HuH-7 (cell line): ENCODE data around the gene FAM149B1.
"Not testable (repeated sequence)": the region's sequence is repeated elsewhere in the genome, so short reads cannot be mapped to it uniquely, and the experiment has no call there.

Experiments
- DNase-seq: peaks from one replicate; pipeline ENCODE4 v3.0.0; 2011; ENCODE audit warnings: low spot score

Gene FAM149B1

DNA sequence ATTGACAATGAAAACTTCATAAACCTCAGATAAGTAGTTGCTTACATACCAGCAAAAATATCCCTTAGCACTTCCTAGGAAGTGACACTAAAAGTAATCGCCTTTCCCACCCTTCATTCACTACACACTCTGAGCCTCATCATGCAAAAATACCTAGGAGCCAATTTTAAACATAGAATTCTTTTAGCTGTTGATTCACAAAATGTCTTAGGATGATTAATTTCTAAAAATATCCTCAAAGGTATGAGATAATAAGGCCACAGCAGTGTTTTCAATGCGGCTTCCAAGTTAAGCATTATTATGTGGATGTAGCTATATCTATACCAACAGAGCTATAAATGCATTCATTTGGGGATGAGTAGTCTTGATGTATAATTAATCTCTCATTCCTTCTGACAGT is 66.0 kb downstream of the FAM149B1 start:
- DNase-seq = no peak

DNA sequence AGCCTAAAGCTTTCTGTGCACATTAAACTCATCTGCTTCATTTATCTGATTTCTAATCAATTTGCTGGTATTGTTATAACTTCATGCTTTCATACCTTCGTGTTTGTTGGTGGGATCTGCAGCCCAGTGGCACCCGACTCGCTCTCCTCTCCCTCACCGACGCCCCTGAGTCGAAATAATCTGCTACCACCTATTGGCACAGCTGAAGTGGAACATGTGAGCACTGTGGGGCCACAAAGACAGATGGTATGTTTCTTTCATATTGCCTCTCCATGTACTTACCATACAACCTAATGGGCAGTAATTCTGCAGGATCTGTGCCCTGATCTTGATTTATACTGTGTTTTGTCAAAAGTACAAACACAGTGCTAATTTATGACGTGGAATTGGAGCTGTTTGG is 66.8 kb downstream of the FAM149B1 start:
- DNase-seq = no peak

DNA sequence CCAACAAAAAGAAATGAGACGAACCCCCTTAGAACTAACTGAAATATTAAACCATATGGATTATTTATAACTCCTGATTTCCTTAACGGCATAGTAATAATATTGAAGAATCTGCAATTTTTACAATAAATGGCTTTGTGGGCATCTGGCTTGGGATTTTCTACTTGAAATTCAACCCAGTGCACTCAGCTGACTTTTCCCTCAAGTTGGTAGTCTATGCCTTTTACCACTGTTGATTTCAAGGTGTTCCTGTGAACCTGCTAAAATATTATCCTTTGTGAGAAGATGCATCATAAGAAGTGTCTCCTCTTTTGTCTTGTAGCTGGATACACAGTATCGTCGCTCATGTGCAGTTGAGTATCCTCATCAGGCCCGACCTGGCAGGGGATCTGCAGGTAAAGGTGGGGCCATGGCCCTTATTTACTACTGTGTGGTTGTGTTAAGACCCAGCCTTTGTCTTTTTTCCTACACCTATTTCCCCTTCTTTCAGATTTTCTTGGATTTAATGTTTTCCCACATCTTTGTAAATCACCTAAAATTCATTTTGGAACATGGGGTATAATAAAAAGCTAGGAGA is 71.2 kb downstream of the FAM149B1 start:
- DNase-seq = no peak

DNA sequence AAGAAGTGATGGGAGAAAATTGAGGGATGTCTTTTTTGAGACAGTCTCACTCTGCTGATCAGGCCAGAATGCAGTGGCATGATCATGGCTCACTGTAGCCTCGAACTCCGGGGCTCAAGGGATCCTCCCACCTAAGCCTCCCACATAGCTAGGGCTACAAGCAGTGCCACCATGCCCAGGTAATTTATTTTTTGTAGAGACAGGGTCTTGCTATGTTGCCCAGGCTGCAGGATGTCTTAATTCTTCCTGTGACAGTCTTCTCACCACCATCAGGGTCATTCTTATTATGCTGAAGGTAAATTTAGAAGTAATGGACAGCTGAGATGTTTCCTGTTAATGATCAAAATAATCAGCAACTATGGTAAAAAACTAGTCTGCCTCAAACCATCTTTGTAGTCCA is 72.0 kb downstream of the FAM149B1 start:
- no peak for DNase-seq

DNA sequence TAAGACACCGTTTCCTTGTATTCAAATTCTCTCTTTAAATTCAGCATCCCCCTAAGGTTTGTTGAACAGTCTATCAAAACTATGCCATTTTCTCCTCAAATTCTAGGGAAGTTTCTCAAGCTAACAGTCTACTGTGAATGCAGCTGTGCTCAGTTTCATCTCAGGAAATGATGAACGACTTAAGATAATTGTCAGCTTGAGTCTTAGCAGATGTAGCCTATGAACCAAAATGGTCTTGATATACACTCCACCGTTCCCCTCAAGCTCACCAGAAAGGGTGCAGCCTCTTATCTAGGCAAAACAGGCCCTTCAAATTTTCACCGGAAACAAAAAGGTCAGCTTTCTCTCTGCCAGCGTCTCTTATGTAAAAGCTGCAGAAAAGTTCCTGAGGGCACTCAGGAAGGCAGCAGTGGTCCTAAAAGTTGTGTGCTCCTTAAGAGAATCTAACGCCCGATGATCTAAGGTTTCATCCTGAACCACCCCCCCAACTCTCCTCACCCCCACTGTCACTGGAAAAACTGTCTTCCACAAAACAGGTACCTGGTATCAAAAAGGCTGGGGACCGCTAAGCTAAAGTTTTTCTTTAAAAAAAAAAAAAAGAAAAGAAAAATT is 77.1 kb downstream of the FAM149B1 start:
- DNase-seq = no peak

DNA sequence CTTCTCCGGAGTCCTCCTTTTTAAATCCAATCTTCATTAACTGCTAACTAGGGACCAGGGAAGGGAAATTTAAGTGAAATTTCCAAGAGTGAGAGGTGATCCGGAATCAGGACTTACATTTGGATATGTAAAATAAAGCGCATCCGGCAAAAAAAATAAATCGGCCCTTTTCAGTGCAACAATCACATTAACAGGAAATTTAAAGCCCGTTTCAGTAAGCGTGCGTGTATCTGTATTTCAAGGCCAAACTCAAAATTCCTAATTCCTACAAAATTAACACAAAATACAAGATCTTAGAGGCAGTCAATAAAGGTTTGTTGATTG is 78.4 kb downstream of the FAM149B1 start:
- no peak for DNase-seq

DNA sequence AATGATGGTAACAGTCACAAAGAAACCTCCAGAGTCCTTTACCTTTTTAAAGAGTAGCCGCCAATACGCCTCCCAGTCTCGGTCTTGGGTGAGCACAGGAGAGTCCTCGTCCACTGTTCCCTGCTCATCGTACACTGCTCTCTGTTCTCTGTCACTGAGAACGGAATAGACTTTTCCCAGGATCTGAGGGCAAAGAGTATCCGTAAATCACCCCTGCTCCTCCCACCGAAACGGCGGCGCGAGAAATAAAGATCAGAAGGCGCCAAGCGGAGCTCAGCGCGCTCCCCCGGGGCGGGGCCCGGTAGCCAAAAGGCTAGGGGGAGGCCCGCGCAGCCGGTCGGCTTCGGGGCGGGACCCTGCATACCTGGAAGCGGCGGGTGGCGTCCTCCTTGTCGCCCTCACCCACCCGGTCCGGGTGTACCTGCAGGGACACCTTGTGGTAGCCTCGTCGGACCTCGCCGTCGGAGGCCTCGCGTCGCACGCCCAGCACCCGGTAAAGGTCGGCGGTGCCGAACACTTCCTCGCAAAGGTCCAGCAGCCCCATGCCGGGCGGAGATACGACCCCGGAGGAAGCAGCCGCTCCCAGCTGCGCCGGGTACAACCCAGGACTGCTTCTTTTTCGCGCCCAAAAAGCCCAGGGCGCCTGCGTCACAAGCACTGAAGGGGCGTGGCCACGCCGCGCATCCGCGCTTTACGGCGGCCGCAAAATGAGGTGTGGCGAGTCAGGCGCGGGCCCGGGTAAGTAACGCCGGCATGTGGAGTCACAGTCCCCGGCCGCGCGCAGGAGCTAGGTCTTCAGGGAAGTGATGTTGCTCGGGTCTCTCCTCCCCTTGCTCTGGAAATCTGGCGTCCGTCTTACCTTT is 79.0 kb downstream of the FAM149B1 start, which contains the start of gene DNAJC9:
DNAJC9 (minus strand) TSS at position 610 of the 863 bp plus-strand sequence; CDS start at position 544, 66 bp downstream.
- DNase-seq = peak; percentile 78

DNA sequence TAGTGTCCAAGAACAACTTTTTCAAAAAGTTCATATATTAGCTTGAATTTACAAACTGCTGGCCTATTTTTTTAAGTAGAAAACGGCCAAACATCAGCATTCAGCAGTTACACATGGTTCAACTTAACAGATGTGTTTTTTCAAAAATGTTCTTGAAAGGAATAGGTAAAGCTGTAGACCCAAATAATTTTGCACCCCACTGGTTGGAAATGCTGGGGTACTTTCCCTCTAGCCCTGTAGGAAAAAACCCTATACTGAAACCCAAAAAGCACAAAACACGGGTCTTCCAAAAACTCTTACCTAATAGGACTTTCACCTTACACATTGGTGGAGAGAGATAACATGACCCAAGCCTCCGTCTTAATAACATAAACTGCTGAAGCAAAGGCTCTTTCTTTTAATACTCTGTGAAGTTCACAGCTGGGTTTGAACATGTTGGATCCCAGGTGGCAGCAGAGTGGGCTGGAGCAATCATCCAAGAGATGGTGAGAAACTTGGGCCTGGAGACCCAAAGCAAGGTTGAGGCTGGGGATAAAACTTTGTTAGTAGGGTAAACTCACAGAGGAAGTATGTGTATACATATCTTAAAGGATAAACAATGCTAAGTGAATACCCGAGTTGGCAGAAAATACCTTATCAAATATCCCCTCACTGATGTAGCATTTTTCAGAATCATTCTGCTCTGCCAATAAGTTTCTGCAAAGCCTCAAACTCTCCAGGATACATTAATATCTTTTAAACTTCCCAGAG is 79.8 kb downstream of the FAM149B1 start:
- DNase-seq = peak; percentile 17

DNA sequence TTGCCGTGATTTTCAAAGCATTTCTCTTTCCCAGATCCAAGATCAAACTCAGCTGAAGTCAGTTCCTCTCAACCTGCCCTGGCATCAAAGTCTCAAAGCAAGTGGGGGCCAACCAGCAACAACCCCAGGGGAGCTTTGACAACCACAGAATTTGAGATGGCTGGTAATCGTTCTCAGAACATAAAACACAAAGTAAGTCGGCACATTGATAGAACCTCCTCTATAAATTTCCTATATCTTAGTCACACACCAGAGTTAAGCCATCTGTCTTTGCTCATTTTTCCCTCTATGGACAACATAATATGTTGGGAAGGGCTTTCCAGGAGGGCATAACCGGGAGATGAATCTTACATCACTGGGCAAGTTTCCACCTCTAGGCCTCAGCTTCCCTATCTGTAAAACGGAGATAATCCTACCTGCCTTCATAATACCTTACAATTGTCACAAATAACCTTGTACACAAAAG is 80.4 kb downstream of the FAM149B1 start:
- DNase-seq = no peak

DNA sequence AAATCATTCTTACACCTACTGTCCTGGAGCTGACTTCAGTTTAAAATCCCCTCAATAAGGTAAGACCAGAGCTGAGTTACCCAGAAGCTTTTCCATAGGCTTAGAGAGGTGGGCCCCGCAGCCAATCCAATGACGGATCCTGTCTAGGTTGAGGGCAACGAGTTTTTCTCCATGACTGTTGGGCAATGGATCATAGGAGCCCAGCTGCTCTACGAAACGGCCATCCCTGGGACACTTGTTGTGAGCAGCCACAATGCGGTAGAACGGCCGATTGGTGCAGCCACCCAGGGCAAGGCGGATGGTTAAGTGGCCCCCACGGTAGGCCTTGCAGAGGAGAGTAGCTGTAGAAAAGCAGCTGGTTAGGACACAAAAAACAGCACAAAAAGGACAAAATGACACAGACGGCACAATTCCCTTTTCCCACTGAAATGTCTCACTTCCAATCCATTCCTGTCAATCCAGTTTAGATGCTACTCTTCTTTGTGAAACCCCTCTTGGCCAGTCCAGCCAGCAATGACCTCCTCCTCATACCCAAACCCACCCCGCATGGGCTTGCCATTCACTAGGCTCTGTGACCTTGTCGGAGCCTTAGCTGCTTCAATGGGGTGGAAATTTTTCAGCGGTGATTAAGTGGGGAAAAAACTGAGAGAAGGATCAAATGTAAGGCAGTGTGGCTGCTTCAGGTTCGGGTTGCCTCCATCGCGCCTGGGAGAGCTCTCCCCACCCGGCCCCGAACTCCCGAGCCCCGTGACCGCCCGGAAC is 83.9 kb downstream of the FAM149B1 start:
- DNase-seq = no peak

DNA sequence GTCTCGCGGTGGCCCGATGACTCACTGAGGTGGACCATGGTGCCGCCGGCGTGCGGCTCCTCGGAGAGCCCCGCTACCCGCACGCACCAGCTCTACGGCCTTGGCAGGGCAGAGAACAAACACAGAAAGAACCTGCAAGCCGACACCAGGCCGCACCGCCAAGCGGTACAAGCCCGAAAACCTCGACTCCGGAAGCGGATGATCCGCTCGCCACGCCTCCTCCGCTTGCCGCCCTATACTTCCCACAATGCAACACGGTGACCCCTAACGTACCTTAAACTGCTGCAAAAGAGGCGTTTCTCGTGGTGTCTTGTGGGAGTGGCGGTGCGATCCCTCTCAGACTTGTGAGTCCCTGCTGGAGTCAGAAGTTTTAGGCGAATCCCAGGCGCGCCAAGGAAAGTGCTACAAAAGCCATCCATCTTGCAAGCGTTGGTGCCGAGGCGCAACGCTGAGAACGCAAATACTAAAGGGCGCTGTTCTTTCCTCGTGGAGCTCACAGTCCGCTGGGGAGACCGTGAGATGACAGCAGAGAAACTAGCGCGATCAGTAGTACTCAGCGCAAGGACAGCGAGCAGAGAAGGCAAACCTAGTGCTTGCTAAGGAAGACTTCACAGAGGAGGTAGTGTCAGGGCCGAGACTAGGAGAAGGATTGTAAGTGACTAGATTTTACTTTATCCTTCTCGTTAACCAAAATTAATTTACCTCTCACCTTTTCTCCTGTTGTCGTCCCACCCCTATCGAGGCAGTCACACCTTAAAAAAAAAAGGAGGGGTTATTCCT is 84.7 kb downstream of the FAM149B1 start, which contains the start of gene MRPS16:
MRPS16 (minus strand) TSS at position 200 of the 780 bp plus-strand sequence; CDS start at position 38, 162 bp downstream.
- peak; percentile 82 for DNase-seq

DNA sequence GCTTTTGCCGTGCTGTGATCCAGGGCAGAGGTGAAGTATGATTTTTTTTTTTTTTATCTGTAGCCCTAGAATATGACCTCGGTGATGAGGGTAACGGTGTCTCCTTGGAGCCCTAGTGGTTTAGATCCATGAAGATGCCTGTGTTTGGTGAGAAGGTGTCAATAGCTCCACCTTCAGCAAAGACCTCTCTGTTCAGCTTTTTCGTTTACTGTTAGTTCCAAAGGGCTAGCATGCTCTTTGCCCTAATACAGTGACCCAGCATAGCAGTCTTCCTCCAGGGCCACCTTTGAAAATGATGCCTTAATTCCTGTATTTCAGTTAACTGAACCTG is 85.3 kb downstream of the FAM149B1 start:
- peak; percentile 19 for DNase-seq

DNA sequence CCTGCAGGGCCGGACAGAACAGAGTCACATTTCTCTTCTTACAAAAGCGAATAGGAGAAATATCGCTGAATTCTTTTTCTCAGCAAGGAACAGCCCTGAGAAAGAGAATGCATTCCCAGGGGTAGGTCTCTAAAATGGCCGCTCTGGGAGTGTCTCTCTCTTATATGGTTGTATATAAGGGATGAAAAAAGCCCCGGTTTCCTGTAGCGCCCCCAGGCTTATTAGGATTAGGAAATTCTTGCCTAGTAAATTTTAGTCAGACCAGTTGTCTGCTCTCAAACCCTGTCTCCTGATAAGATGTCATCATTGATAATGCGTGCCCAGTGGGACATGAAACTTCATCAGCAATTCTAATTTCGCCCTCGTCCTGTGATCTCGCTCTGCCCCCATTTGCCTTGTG is 90.7 kb downstream of the FAM149B1 start:
- not testable (repeated sequence) for DNase-seq

DNA sequence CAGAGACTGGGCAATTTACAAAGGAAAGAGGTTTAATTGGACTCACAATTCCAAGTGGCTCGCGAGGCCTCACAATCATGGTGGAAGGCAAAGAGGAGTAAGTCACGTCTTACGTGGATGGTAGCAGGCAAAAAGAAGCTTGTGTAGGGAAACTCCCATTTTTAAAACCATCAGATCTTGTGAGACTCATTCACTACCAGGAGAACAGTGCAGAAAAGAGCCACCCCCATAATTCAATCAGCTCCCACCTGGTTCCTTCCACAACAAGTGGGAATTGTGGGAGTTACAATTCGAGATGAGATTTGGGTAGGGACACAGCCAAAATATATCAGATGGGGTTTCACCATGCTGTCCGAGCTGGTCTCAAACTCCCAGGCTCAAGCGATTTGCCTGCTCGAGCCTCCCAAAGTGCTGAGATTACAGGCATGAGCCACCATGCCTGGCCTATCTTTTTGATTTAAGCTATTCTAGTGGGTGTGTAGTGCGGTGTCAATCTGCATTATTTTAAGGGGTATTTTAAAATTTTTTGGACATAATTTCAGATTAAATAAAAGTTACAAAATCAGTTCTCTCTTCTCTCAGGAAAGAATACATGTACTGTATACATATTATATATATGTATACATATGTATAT is 93.6 kb downstream of the FAM149B1 start:
- DNase-seq = no peak

DNA sequence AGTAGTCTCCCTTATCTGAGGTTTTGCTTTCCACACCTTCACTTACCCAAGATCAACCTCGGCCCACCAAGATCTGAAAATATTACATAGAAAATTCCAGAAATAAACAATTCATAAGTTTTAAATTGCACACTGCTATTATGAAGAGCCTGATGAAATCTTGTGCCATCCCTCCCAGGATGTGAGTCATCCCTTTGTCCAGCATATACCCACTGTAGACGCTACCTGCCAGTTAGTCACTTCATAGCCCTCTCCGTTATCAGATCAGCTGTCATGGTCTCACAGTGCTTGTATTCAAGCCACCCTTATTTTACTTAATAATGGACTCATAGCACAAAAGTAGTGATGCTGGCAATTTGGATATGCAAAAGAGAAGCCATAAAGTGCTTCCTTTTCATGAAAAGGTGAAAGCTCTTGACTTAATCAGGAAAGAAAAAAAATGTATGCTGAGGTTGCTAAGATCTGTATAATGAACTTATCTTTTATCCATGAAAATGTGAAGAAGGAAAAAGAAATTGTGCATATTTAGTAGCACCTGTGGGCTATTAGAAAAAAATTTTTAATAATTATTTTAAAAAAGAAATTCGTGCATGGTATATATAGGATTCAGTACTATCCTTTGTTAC is 94.3 kb downstream of the FAM149B1 start:
- DNase-seq = no peak

DNA sequence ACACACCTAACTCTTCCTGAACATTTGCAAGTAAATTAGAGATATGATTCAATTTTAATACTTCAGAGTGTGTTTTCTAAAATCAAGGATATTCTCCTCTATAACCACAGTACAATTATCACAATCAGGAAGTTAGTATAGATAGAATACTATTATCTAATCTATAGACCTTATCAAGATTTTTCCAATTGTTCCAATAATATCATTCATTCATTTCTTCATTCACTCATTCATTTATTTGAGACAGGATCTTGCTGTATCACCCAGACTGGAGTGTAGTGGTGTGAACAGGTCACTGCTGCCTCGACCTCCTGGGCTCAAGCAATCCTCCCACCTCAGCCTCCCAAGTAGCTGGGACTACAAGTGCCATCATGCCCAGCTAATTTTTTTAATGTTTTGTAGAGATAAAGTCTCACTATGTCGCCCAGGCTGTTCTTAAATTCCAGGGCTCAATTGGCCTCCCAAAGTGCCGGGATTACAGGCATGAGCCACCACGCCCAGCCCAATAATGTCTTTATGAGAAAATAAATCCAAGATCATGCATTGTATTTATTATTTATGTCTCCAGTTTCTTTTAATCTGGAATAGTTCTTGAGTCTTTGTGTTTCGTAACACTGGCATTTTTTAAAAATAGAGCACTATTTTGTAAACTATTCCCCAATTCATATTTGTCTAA is 95.1 kb downstream of the FAM149B1 start:
- no peak for DNase-seq

DNA sequence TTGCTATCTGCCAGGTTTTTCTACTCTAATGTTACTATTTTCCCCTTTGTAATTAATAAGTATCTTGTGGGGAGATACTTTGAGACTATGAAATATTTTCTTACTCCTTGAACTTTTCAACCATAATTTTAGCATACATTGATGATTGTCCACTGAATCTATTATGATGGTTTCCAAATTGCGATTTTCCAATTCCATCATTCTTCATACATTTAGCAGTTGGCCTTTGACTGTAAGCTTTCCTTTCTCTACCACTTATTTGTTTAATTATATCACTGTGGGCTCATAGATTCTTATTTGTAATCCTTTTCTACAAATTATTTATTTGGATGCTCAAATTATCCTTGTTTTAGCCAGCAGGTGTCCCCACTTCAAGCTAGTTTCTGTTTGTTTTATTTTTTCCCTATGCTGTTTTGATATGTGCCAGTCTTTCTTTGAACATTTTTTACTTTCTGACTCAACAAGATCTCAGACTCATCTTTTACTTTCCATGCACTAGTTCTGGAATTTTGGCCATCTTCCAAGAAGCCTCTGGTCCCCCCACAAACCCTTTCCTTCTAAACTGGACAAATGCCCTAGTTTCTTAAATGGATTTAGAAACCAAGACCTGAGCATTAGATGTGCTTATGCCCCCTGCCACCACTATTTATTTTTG is 95.9 kb downstream of the FAM149B1 start:
- DNase-seq = no peak

DNA sequence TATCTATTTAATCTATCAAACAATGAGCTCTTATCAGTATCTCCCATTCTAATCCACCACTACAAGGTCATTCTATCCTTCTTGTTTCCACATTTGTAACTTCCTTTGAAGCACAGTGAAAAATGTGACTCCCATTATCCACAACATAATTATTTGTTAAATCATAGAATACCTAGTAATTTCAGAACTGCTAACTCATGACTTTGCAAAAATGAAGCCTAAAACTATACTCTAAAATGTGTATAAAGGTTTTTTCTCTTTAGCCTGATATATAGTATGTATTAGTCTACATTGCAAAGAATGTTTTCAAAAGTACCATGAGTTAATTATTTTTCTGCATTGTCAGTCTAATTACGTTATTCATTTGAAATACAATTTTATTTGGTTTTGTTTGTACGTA is 96.5 kb downstream of the FAM149B1 start:
- DNase-seq = no peak

DNA sequence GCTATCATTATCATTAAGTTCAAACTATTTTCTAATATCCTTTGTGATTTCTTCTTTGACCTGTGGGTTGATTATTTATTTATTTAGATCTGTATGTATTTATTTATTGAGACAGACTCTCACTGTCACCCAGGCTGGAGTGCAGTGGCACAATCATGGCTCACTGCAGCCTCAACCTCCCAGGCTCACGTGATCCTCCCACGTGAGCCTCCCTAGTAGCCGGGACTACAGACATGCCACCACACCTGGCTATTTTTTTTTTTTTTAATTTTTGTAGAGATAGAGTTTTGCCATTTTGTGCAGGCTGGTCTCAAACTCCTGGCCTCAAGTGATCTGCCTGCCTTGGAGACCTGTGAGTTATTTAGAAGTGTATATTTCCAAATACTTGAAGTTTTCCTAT is 113.2 kb downstream of the FAM149B1 start:
- DNase-seq = no peak
